ENCODE results near the gene GALNT14. TPM values are rescaled to one million over a fixed set of nuclear protein-coding genes. Genes with fewer than 3 reads are reported as not detected.

GALNT14 gene
- total RNA-seq, 1 donor from 2014 or later: 1.7 TPM

GRCh38 chr2:31067259-31067658 is 71.0 kb downstream of the GALNT14 start:
- H3K4me3 Mint-ChIP-seq: no peak overlapping the region
- peaks cover 20% of the 10 kb centered on the region for H3K27me3 Mint-ChIP-seq (ENCODE audit: low read depth)
- peaks cover 9% of the 10 kb centered on the region for H3K4me1 Mint-ChIP-seq
- no peaks in the 10 kb centered on the region for H3K36me3 Mint-ChIP-seq
- TF ChIP-seq, protein P1, sequence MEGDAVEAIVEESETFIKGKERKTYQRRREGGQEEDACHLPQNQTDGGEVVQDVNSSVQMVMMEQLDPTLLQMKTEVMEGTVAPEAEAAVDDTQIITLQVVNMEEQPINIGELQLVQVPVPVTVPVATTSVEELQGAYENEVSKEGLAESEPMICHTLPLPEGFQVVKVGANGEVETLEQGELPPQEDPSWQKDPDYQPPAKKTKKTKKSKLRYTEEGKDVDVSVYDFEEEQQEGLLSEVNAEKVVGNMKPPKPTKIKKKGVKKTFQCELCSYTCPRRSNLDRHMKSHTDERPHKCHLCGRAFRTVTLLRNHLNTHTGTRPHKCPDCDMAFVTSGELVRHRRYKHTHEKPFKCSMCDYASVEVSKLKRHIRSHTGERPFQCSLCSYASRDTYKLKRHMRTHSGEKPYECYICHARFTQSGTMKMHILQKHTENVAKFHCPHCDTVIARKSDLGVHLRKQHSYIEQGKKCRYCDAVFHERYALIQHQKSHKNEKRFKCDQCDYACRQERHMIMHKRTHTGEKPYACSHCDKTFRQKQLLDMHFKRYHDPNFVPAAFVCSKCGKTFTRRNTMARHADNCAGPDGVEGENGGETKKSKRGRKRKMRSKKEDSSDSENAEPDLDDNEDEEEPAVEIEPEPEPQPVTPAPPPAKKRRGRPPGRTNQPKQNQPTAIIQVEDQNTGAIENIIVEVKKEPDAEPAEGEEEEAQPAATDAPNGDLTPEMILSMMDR (IDR thresholded peaks at IDR 0.05; ENCODE audit: unreplicated experiment): no peak
- no peak overlapping the region for H3K27ac Mint-ChIP-seq
- no peak for DNase-seq (ENCODE audit: low spot score in 2 of 2, unreplicated experiment in 2 of 2)
- H3K9me3 Mint-ChIP-seq: peaks cover 12% of the 10 kb centered on the region

DNA sequence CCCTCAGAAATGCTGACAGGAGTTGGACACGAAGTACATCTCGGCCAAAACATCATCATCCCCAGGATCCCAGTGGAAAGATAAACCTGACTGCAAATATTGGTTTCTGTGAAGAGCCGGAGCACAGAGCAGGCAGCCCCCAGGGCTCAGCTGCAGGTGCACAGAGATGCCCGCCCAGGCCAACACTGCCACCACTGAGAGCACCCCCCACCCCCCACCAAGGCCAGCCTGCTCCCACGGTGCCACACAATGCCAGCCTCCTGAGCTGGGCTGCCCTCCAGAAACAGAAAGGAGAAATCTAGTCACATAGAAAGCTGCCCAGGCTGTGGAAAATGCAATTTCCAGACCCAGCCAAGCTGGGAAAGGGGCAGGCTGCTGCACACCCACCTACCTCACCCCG is 71.7 kb downstream of the GALNT14 start:
- Mint-ChIP-seq H3K9me3 (peaks cover 12% of the 10 kb centered on the region), H3K4me1 (peaks cover 8% of the 10 kb centered on the region), H3K27me3 (ENCODE audit: low read depth) (peaks cover 21% of the 10 kb centered on the region), H3K27ac (no peak overlapping the region), H3K4me3 (no peak overlapping the region), H3K36me3 (no peaks in the 10 kb centered on the region)
- TF ChIP-seq, protein P1 (IDR thresholded peaks at IDR 0.05; ENCODE audit: unreplicated experiment): no peak
- no peak for DNase-seq (ENCODE audit: low spot score in 2 of 2, unreplicated experiment in 2 of 2)

GRCh38 chr2:31066086-31066485 is 72.2 kb downstream of the GALNT14 start:
- Mint-ChIP-seq H3K9me3 (peaks cover 12% of the 10 kb centered on the region), H3K4me1 (peaks cover 7% of the 10 kb centered on the region), H3K36me3 (no peaks in the 10 kb centered on the region), H3K27me3 (ENCODE audit: low read depth) (peaks cover 25% of the 10 kb centered on the region), H3K27ac (no peak overlapping the region), H3K4me3 (no peak overlapping the region)
- DNase-seq (ENCODE audit: low spot score in 2 of 2, unreplicated experiment in 2 of 2): no peak
- TF ChIP-seq, protein P1 (IDR thresholded peaks at IDR 0.05; ENCODE audit: unreplicated experiment): no peak

DNA sequence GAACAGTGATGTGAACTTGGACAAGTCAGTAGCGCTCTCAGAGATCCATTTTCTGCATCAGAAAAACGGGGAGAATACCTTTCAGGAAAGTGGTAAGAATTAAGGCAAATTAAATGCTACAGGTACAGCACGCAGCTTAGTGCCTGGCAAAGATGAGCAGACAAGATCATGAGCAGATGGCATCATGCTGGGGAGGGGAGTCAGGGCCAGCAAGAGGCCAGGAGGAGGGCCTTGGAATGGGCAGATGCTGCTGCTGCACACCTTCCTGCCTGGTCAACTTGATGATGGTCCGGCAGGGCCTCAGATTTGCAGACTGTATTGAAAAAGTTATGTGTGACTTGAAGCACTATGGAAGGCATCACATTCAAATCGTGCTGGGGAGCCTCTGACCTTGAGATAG is 72.9 kb downstream of the GALNT14 start:
- TF ChIP-seq, protein P1 (IDR thresholded peaks at IDR 0.05; ENCODE audit: unreplicated experiment): no peak

DNA sequence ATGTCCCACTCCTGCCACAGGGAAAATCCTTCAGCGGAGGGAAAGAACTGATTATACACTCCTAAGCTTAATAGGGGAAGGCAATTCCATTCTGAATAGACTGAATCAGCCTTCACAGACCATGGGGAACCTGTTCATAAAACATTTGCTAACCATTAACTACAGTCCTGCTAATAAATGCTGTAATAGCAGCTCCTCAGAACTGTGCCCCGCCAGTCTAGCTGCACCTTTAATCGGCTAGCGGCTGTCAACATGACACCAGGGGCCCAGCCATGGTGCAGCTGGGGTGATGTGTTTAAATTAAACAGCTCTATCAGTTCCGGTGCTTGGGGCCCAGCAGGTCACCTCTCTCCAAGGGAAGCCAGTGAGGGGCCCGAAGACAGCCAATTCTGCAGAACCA is 77.8 kb downstream of the GALNT14 start:
- DNase-seq (ENCODE audit: low spot score in 2 of 2, unreplicated experiment in 2 of 2): no peak
- no peaks in the 10 kb centered on the region for H3K4me1 Mint-ChIP-seq
- TF ChIP-seq, protein P1 (IDR thresholded peaks at IDR 0.05; ENCODE audit: unreplicated experiment): no peak
- H3K27ac Mint-ChIP-seq: no peak overlapping the region
- H3K9me3 Mint-ChIP-seq: peaks cover 12% of the 10 kb centered on the region
- H3K27me3 Mint-ChIP-seq (ENCODE audit: low read depth): peaks cover 34% of the 10 kb centered on the region
- no peak overlapping the region for H3K4me3 Mint-ChIP-seq
- no peaks in the 10 kb centered on the region for H3K36me3 Mint-ChIP-seq

More for the DNA sequence above, 72.9 kb downstream of the GALNT14 start:
- Mint-ChIP-seq H3K36me3 (no peaks in the 10 kb centered on the region), H3K4me3 (no peak overlapping the region), H3K4me1 (peaks cover 2% of the 10 kb centered on the region), H3K27ac (no peak overlapping the region), H3K9me3 (peaks cover 12% of the 10 kb centered on the region), H3K27me3 (ENCODE audit: low read depth) (peaks cover 28% of the 10 kb centered on the region)
- no peak for DNase-seq (ENCODE audit: low spot score in 2 of 2, unreplicated experiment in 2 of 2)

Measured in mesothelial cell of epicardium (in vitro differentiated cells).